Endothelial cell of umbilical vein (primary cell): ENCODE data around the gene MUL1. TPM values are rescaled to one million over a fixed set of nuclear protein-coding genes. Genes with fewer than 3 reads are reported as not detected.

ENCODE experiments used
- BruUV-seq: library from RNA; stranded (reverse); fragments of 400-500 nt; replicated peaks from 2 replicates; lab custom pipeline; 2021; lab: Mats Ljungman, UMichigan
- CTCF ChIA-PET: fragments of 300-600, 350-600 bp; sonication (Branson Sonifier 250); formaldehyde crosslinking; loops from one replicate; lab custom pipeline; 2021; ENCODE audit warnings: antibody characterized with exemption, inconsistent platforms; lab: Charles Lee
- POLR2A ChIA-PET: fragments of 300-600, 350-600 bp; sonication (Branson Sonifier 250); formaldehyde crosslinking; loops from one replicate; lab custom pipeline; 2021; ENCODE audit warnings: antibody characterized with exemption, inconsistent platforms; lab: Charles Lee
- DNase-seq: peaks from one replicate; pipeline ENCODE4 v3.0.0-alpha.2; 2011; ENCODE audit warnings: low read depth, low spot score
- FAIRE-seq: peaks from 2 replicates; lab custom pipeline; 2011; peaks lifted over from hg19 to GRCh38; lab: Jason Lieb, UNC
- H2AFZ ChIP-seq: 2 replicates; pipeline ENCODE4 v1.6.0; 2012; ENCODE audit warnings: low read depth, low read length, control low read depth, inconsistent platforms
- H3K27ac ChIP-seq: 2 replicates; pipeline ENCODE4 v1.5.1; 2011; ENCODE audit warnings: low read depth, mild to moderate bottlenecking, control low read depth, low read length, moderate library complexity; ENCODE audit not compliant: insufficient read depth
- H3K27me3 ChIP-seq, 2 experiments: 2 replicates each; pipeline versions ENCODE4 v1.6.0 to v1.6.1; 2011; ENCODE audit warnings: low read length in 2 of 2, mixed read lengths in 1 of 2; ENCODE audit not compliant: control insufficient read depth in 2 of 2, insufficient read depth in 2 of 2
- H3K36me3 ChIP-seq, 2 experiments: 2 replicates in 1 of 2; 3 replicates in 1 of 2; pipeline ENCODE4 v1.5.1; 2011; ENCODE audit warnings: low read length in 2 of 2, mild to moderate bottlenecking in 1 of 2, moderate library complexity in 1 of 2; ENCODE audit not compliant: control insufficient read depth in 2 of 2, insufficient read depth in 2 of 2; ENCODE audit errors: extremely low read depth in 1 of 2
- H3K4me1 ChIP-seq: 3 replicates; pipeline ENCODE4 v1.5.1; 2011; ENCODE audit warnings: mild to moderate bottlenecking, low read length; ENCODE audit not compliant: control insufficient read depth, insufficient read depth; ENCODE audit errors: extremely low read depth
- H3K4me2 ChIP-seq: 2 replicates; pipeline ENCODE4 v1.6.1; 2011; ENCODE audit warnings: low read length, control low read depth, mixed read lengths; ENCODE audit not compliant: insufficient read depth
- H3K4me3 ChIP-seq, 3 experiments: fragments of 200-600 bp in 1 of 3; sonication (generic), shearing (Covaris generic) in 1 of 3; replicated peaks in 1 of 3; 2 replicates each; pipeline ENCODE4 v1.5.1; 2011 to 2016; ENCODE audit warnings: control low read depth in 3 of 3, low read length in 3 of 3, mild to moderate bottlenecking in 2 of 3, inconsistent platforms in 1 of 3, low read depth in 1 of 3, moderate library complexity in 1 of 3; ENCODE audit not compliant: insufficient read depth in 1 of 3
- H3K79me2 ChIP-seq: 2 replicates; pipeline ENCODE4 v1.6.0; 2012; ENCODE audit warnings: low read length, inconsistent platforms; ENCODE audit not compliant: control insufficient read depth, insufficient read depth
- H3K9ac ChIP-seq: replicated peaks from 2 replicates; pipeline ENCODE3; 2011; ENCODE audit warnings: low read length, control low read depth; ENCODE audit not compliant: insufficient read depth; ENCODE audit errors: extremely low read depth
- H3K9me1 ChIP-seq: replicated peaks from 3 replicates; pipeline ENCODE4 v1.6.0; 2011; ENCODE audit warnings: mild to moderate bottlenecking, low read length; ENCODE audit not compliant: control insufficient read depth, insufficient read depth; ENCODE audit errors: extremely low read depth
- H3K9me3 ChIP-seq: replicated peaks from 2 replicates; pipeline ENCODE4 v1.5.1; 2012; ENCODE audit warnings: low read length, inconsistent platforms; ENCODE audit not compliant: control insufficient read depth, insufficient read depth
- H4K20me1 ChIP-seq: replicated peaks from 2 replicates; pipeline ENCODE3; 2011; ENCODE audit warnings: mild to moderate bottlenecking, low read length; ENCODE audit not compliant: control insufficient read depth, insufficient read depth; ENCODE audit errors: extremely low read depth
- EZH2 ChIP-seq: IDR thresholded peaks from 2 replicates; pipeline ENCODE4 v1.6.1; 2012; ENCODE audit warnings: borderline replicate concordance, low read depth, mild to moderate bottlenecking, moderate library complexity, low read length, inconsistent platforms; ENCODE audit not compliant: severe bottlenecking
- FOS ChIP-seq: IDR thresholded peaks from 2 replicates; pipeline ENCODE4 v1.6.1; 2011; ENCODE audit warnings: mild to moderate bottlenecking, low read length, moderate library complexity, borderline replicate concordance; ENCODE audit not compliant: insufficient read depth
- GATA2 ChIP-seq: IDR thresholded peaks from 2 replicates; pipeline ENCODE4 v1.7.0; 2011; ENCODE audit warnings: low read depth, mild to moderate bottlenecking, moderate library complexity, mixed read lengths, low read length; ENCODE audit not compliant: insufficient read length, insufficient read depth
- JUN ChIP-seq: IDR thresholded peaks from 2 replicates; pipeline ENCODE4 v1.6.1; 2011; ENCODE audit warnings: borderline replicate concordance, low read depth; ENCODE audit not compliant: insufficient read length, insufficient read depth
- MYC ChIP-seq: IDR thresholded peaks from one replicate; pipeline ENCODE4 v1.6.1; 2011; ENCODE audit warnings: mild to moderate bottlenecking, low read depth, low read length
- POLR2A ChIP-seq: IDR thresholded peaks from 2 replicates; pipeline ENCODE4 v1.6.1; 2012; ENCODE audit warnings: low read depth, mild to moderate bottlenecking, control low read depth, low read length
- POLR2AphosphoS5 ChIP-seq: IDR thresholded peaks from 2 replicates; pipeline ENCODE4 v1.6.1; 2012; ENCODE audit warnings: low read depth, mild to moderate bottlenecking, control low read depth, low read length, moderate library complexity; ENCODE audit not compliant: insufficient read depth
- dilution Hi-C: fragments of 300-500 bp; cut with MboI; formaldehyde crosslinking; loops from one replicate; pipeline ENCODE4 v1.15.0; 2019; ENCODE audit warnings: low sequenced_read_pairs; ENCODE audit not compliant: extremely low pct_ligation_motif_present
- intact Hi-C: fragments of 100-400 bp; cut with micrococcal nuclease; formaldehyde crosslinking; loops from one replicate; pipeline ENCODE4 v1.10.0; 2022
- polyA plus RNA-seq, 4 experiments: library from polyadenylated mRNA; depleted of rRNA in 3 of 4; stranded (reverse) in 3 of 4; unstranded in 1 of 4; fragments of >200 nt; gene quantifications; 2 replicates each; pipeline versions ENCODE4 v1.2.1 to v1.2.3, GENCODE V29; 2011 to 2012; ENCODE audit warnings: missing spikeins in 1 of 4
- total RNA-seq: library from RNA; stranded (reverse); gene quantifications from 2 replicates; pipeline ENCODE4 v1.2.3, GENCODE V29; 2021
- TF ChIP-seq, protein P1 (sequence below), 2 donors: IDR thresholded peaks; 1 replicate in 1 of 2; 2 replicates in 1 of 2; pipeline ENCODE4 v1.5.1; 2011; ENCODE audit warnings: low read length in 2 of 2, mild to moderate bottlenecking in 2 of 2, moderate library complexity in 2 of 2, control low read depth in 1 of 2, inconsistent platforms in 1 of 2, low read depth in 1 of 2; ENCODE audit not compliant: insufficient read depth in 1 of 2; ENCODE audit errors: extremely low read depth in 1 of 2
- TF ChIP-seq, protein P2 (sequence below): IDR thresholded peaks from 2 replicates; pipeline ENCODE4 v1.6.1; 2011; ENCODE audit not compliant: insufficient read depth, insufficient read length

MUL1 gene
- total and polyA plus RNA-seq, 2 donors (not counting 3 experiments of a cell fraction or from before 2014, with no cell fraction given) = 28.3 to 29.5 TPM

DNA sequence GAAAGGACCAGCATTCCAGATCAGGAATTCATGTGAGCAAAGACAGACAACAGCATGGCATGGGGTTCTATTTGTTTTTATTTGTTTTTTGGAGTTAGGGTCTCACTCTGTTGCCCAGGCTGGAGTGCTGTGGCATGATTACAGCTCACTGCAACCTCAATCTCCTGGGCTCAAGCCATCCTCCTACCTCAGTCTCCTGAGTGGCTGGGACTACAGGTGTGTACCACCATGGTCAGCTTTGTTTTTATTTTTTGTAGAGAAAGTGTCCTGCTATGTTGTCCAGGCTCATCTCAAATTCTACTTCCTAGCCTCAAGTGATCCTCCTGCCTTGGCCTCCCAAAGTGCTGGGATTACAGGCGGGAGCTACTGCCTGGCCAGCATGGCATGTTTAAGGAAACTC, 12.3 kb downstream of the MUL1 start:
- H4K20me1 ChIP-seq = no peaks in the 10 kb centered on the region
- no peak overlapping the region for H3K9ac ChIP-seq
- peaks cover 23% of the 10 kb centered on the region for H3K4me1 ChIP-seq
- H3K4me3 ChIP-seq = no peak overlapping the region
- no peak for TF ChIP-seq POLR2AphosphoS5
- TF ChIP-seq POLR2A = peak; percentile 6
- H3K27me3 ChIP-seq = no peaks in the 10 kb centered on the region
- DNase-seq (no peak), FAIRE-seq (no peak)
- intact Hi-C loops = loop anchor here (2.0 to 10.0 kb wide), 2 partner anchors 69 to 611 kb away; partner anchors contain the start of gene OTUD3
- dilution Hi-C loops = no loop called here
- no peak overlapping the region for H2AFZ ChIP-seq
- peak overlapping the region; percentile 57 for H3K4me2 ChIP-seq
- peak overlapping the region; percentile 90 for H3K27ac ChIP-seq
- H3K9me1 ChIP-seq = no peaks in the 10 kb centered on the region
- no peaks in the 10 kb centered on the region for H3K79me2 ChIP-seq
- POLR2A ChIA-PET = no interaction called here
- CTCF ChIA-PET = interaction anchor here (1.7 to 6.7 kb wide), 7 partner anchors 10 to 279 kb away, joined by 4 to 81 read pairs (median 18); partner anchors contain the start of genes CAMK2N1 and MUL1
- H3K36me3 ChIP-seq = peaks cover 0 to 11% of the 10 kb centered on the region in 2 experiments
- no peaks in the 10 kb centered on the region for H3K9me3 ChIP-seq
- no TSS peak for BruUV-seq

DNA sequence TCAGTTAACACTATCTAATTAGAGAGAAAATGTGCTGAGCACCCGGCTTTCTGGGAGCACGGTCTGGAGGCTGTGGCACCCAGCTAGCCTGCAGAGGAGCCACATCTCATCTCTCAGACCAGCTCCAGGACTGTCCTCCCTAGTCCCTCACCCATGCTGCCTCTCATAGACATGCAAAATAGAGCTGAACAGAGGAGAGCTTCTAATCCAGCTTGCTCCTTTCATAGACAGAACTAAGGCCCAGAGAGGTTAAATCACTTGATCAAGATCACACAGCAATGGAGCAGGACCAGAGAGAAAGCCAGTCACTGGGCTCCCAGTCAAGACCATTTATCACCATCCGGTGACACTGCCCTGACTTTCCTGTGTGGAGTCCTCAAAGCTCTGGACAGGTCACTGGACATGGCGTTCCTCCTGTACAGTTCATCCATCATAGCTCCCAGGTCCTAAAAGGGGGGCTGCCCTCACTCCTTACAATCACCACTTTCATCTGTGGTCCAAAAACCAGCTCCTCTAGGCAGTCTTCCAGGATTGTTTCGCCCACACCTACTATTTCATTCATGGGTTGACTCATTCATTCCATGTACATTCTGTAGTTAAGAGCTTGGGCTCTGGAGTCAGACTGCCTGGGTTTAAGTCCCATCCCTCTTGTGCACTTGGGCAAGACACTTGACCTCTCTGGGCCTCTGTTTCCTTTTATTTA, 13.2 kb downstream of the MUL1 start:
- Histone ChIP-seq H3K27ac (peak overlapping the region; percentile 90), H3K4me3 (no peak overlapping the region), H3K36me3 (peaks cover 0 to 8% of the 10 kb centered on the region in 2 experiments), H3K79me2 (no peaks in the 10 kb centered on the region), H3K9me1 (no peaks in the 10 kb centered on the region), H3K27me3 (no peaks in the 10 kb centered on the region), H4K20me1 (no peaks in the 10 kb centered on the region), H2AFZ (no peak overlapping the region), H3K9ac (peak overlapping the region; percentile 64), H3K4me2 (peak overlapping the region; percentile 57), H3K9me3 (no peaks in the 10 kb centered on the region), H3K4me1 (peaks cover 23% of the 10 kb centered on the region)
- TF ChIP-seq POLR2A (no peak), FOS (peak; percentile 66), JUN (peak; percentile 20), POLR2AphosphoS5 (peak; percentile 31), MYC (no peak), GATA2 (peak; percentile 76), EZH2 (no peak)
- TF ChIP-seq, protein P1, sequence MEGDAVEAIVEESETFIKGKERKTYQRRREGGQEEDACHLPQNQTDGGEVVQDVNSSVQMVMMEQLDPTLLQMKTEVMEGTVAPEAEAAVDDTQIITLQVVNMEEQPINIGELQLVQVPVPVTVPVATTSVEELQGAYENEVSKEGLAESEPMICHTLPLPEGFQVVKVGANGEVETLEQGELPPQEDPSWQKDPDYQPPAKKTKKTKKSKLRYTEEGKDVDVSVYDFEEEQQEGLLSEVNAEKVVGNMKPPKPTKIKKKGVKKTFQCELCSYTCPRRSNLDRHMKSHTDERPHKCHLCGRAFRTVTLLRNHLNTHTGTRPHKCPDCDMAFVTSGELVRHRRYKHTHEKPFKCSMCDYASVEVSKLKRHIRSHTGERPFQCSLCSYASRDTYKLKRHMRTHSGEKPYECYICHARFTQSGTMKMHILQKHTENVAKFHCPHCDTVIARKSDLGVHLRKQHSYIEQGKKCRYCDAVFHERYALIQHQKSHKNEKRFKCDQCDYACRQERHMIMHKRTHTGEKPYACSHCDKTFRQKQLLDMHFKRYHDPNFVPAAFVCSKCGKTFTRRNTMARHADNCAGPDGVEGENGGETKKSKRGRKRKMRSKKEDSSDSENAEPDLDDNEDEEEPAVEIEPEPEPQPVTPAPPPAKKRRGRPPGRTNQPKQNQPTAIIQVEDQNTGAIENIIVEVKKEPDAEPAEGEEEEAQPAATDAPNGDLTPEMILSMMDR (IDR thresholded peaks at IDR 0.05; ENCODE audit: extremely low read depth in 1 of 2, insufficient read depth in 1 of 2, low read depth in 1 of 2, low read length in 2 of 2) = no peak
- TF ChIP-seq, protein P2, sequence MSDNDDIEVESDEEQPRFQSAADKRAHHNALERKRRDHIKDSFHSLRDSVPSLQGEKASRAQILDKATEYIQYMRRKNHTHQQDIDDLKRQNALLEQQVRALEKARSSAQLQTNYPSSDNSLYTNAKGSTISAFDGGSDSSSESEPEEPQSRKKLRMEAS = no peak
- CTCF ChIA-PET = interaction anchor here (0.6 to 6.7 kb wide), 28 partner anchors 11 to 613 kb away, joined by 3 to 81 read pairs (median 6); partner anchors contain the start of genes CAMK2N1, MUL1 and OTUD3
- FAIRE-seq (no peak), DNase-seq (peak; percentile 87)
- intact Hi-C loops = loop anchor here (1.0 to 10.0 kb wide), 6 partner anchors 8 to 729 kb away; partner anchors contain the start of genes CAMK2N1, MUL1 and OTUD3
- dilution Hi-C loops = no loop called here
- BruUV-seq = TSS peak; percentile 72
- POLR2A ChIA-PET = interaction anchor here (1.1 to 1.6 kb wide), 3 partner anchors 9 to 12 kb away, joined by 3 to 4 read pairs (median 4); partner anchors contain the start of gene CAMK2N1
